ENCODE measurements around the gene TNS4.
A peak's percentile ranks its signal among the peaks of the same experiment; 100 is the strongest.

The TNS4 gene

DNA sequence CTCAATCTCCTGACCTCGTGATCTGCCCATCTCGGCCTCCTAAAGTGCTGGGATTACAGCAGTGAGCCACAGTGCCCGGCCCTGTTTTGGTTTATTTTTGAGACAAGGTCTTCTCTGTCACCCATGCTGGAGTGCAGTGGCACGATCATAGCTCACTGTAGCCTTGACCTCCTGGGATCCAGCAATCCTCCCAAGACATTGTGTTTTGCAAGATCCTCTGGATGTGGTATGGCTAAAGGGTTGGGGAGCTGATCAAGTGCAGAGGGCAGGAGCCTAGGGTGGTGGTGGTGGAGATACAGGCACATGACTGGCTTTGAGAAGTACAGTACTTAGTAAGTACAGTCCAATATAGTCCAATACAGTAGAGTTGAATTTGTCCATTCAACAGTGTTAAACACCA is 16.6 kb upstream of the TNS4 start:
- no peak for DNase-seq (ENCODE audit: low read depth in 2 of 2)

DNA sequence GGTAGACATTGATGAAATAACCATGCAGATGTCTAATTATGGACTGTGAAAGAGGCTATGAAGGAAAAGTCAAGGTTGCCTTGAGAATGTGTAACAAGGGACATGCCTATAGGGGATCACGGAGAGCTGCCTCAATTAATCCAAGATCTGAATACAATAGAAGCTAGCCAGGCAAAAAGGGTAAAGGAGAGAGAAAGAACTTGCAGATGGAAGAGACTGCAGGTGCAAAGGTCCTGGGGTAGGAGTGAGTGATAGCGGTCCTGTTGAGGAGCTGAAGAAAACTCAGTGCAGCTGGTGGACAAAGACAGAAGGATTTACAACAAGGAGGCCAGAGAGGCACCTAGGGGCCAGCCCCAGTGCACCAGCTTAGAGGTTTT is 15.9 kb upstream of the TNS4 start:
- no peak for DNase-seq (ENCODE audit: low read depth in 2 of 2)

DNA sequence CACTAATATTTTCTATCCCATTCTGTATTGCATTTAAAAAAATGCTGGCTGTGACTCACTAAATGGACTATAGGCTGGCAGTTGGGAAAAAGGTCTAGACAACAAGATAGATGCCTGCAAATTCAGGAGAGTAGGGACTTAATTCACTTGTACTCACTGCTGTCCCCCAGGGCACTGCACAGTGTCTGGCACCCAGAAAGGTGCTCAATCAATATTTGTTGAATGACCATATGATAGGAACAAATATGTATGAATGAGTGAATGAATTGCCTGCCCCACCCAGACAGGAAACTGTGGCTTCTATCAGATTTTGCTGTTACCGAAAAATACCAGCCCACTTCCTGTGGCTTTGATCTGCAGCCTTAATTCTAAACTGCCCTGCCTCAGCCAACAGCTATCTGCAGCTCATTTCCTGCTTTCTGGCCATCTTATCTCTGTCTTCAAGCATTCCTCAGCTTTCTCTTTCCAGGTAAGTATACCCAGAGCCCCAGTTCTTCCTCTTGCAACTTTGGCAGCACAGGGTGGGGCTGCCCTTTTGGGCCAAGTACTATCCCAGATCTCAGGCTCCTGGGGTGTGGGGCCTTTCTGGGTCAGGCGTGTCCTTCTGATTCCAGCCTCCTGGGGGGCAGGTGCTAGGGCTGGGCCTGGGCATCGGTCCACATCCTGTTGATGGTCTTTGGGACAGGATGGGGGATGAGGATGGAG is 15.3 kb upstream of the TNS4 start:
- no peak for DNase-seq (ENCODE audit: low read depth in 2 of 2)

DNA sequence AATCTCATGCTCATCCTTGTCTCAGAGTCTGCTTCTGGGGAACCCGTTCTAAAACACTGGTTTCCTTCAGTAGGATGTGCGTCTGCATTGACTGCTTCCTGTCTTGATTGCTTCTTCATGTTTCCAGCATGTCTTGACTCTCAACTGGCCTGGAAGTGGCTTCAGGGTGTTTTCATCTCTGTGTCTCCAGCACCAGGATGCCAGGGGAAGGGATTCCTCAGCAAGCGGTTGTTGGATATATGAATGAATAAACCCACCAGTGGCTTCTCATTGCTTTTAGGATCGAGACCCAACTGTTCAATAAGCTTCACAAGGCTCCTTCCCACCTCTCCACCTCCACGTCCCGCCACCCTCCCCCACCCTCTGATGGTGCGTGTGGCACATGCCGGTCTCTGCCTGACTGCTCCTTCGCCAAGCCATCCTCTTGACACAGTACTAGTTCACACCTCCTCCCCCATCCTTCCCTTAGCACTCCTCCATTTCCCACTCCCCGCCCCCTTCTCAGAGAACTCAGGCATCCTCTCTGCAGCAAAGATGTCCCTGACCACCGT is 14.1 kb upstream of the TNS4 start:
- no peak for DNase-seq (ENCODE audit: low read depth in 2 of 2)

DNA sequence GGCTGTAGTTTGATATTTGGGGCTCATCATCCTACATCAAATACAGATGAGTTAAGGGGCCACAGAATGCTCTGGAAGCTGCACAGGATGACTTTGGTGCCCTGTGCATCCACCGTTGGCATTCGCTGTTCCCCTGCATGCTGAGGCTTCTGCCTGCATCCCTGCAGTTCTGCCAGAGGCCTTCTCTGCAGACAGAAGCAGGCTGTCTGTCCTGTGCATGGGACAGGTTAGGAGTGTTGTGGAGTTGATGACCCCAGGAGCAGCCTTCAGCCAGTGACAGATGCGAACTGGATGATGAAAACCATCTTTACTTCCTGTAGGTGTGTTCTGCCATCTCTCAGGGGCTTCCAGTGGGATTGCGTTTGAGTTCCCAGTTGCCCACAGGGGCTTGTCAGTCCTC is 13.6 kb upstream of the TNS4 start:
- no peak for DNase-seq (ENCODE audit: low read depth in 2 of 2)

DNA sequence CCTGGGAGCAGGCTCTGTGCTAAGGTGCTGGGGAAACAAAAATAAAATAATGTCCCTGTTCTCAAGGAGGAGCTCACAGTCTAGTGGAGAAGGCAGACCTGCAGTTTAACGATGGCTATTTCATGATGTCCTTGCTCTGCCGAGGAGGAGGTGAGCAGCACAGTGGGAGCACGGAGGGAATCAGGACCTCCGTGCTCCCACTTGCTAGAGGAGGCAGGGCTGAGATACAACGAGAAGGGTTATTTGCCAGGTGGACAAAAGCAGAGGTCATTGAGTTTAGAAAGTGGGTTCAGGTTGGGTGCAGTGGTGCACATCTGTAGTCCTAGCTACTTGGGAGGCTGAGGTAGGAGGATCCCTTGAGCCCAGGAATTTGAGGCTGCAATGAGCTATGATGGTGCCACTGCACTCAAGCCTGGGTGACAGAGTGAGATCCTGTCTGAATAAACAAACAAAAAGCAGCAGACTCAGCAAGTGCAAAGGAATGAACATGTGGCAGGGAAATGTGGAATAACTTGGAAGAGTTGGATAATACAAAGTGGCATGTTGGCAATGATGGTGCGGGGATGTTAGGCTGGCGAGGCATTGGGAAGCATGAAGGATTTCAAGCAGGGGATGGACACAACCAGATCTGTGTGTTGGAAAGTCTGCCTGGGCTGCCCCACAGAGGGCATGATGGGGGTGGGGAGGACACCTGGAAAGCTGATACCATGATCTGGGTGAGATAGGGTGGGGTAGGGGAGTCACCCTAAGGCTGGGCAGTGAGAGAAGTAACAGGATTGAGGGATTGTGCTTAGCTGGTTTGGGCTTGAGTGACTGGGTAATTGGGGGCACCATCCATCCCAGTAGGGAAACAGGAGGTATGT is 12.8 kb upstream of the TNS4 start:
- no peak for DNase-seq (ENCODE audit: low read depth in 2 of 2)

DNA sequence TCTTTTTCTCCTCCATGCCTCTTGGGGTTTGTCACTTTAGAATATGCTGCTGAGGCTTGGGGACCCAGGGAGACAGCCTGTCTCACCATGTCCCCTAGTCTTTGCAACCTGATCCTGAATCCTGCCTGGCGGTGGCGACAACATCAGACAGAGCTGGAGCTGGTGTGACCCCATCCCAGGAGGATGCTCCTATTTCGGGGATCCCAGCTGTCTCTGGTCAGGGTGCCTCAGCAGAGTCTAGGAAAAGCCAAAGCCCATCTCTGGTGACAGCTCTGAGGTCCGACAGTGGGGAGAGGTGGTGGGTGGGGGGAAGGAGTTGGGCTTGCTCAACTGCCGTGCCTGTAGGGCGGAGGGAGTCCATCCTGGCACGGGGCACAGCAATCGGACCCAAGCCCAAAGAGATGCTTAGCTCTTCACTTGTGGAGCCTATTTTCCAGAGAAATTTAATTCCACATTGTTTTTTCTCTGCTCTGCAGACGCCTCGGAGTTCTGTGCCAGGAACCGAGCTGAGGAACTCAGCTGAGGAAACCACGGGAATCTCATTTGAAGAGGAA is 10.3 kb upstream of the TNS4 start:
- DNase-seq (ENCODE audit: low read depth in 2 of 2) = no peak

DNA sequence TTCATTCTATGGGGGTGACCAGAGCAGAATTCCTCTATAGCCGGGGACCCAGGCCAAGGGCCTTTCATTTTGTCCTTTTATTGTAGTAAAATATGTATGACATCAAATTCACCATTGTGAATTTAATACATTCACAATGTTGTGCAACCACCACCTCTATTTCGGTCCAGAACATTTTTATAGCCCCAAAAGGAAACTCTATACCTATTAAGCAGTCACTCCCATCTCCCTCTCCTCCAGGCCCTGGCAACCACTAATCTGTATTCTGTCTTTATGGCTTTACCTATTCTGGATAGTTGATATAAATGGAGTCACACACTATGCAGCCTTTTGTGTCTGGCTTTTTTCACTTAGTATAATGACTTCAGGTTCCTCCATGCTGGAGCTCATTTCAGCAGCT is 9.7 kb upstream of the TNS4 start:
- no peak for DNase-seq (ENCODE audit: low read depth in 2 of 2)

DNA sequence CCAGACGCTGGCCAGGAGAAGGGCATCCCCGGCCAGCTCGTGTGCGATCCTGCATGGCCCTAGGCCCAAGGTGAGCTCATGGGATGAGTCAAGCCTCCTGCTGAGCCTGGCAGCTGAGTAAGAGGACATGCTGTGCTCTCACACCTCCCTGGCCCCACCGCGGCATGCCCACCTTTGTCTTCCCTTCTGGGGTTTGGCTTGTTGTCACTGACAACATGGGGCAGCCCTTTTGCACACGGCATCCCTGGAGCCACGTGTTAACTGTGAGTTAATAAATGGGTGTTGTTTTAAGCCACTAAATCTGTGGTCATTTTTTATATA is 8.9 kb upstream of the TNS4 start:
- no peak for DNase-seq (ENCODE audit: low read depth in 2 of 2)

DNA sequence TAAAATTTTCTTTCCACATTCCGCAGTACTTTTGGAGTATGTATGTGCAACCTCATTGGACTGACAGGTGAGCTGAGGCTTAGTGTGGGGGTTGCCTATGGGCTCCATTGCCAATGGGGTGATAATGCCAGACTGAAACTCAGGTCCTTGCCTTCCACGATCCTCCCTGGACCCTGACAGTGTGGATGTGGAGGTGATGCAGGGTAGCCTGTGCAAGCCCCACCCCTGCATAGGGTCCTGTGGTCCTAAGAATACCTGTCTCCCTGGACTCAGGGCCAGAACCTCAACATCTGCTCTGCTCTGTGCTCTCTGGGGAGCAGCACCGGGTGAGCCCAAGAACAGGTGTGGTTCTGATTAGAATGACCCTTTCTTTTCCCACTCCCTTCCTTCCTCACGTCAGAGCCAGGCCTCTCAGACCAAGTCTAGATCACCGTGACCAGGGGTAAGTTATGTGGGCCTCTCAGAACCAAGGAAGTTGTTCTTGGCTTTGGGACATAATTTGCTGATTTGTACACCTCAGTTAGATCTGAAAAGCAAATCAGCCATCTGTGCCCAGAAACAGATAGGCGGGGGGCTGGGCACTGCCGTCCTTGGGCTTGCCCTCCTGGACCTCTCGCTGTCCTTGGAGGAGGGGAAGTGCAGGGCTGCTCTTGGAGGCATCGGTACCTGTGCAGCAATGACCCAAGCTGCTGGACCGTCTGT is 8.4 kb upstream of the TNS4 start:
- no peak for DNase-seq (ENCODE audit: low read depth in 2 of 2)

DNA sequence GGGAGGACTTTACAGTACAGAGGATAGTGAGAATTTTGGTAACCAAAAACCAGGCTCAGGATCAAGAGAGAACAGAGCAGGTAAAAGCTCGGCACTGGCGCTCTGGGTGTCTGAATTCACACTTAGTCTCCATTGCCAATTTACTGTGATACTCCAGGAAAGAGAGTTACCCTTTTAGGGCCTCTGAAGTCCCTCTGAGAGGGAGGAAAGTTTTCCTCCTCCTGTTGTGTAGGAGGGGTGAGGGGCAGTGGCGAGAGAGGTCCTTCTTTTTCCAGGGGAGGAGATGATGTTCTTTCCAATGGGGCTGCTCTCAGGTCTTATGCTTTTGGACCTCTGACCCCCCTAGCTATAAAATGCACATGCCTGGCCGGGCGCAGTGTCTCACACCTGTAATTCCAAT is 5.4 kb upstream of the TNS4 start:
- DNase-seq (ENCODE audit: low read depth in 2 of 2) = no peak

DNA sequence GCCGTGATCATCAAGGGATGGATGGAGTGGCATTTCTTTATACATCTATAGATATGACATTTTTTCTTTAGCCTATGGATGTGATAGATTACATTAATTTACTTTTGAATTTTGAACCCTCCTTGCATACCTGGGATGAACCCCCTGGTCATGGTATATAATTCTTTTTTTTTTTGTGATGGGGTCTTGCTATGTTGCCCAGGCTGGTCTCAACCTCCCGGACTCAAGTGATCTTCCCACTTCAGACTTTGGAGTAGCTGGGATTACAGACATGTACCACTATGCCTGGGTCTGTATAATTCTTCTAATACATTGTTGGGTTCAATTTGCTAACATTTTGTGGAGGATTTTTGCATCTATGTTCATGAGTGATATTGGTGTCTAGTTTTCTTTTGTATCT is 1.7 kb upstream of the TNS4 start:
- DNase-seq (ENCODE audit: low read depth in 2 of 2) = no peak

DNA sequence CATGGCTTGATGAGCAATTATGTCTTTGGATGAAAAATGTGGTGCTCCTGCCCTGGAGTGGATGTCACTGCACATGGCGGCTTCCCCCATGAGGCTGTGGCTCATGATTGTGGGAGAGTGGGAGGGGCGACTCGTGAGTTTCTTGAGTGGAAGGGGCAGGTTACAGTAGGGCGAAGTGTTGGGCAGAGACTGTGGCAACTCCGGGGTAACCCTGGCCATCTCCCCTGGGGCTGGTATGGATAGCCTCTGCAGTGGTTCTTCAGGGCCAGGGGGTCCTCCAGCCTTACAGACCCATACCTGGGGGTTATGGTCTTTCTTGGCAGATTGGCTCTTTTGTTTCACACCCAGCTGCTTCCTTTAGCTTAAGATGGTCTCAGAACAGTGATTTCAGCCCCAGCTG is 1.3 kb upstream of the TNS4 start:
- no peak for DNase-seq (ENCODE audit: low read depth in 2 of 2)

DNA sequence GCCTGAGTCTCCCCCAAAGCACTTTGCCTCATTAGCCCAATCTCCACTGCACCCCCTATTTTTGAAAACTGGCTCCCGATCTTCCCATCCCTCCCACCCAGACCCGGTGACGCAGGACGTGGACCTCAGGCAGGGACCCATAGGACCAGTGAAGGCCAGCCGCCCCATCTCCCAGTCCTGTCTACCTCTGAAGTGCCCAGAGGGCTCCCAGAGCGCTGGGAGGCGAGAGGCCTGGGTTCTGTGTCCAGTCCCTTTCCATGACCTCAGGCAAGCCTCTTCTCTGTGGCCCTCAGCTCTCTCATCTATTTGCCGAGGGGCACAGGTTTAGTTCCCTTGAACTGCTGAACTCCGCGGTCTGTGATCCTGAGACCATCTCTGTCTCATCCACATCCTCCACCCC is 714 bp downstream of the TNS4 start:
- no peak for DNase-seq (ENCODE audit: low read depth in 2 of 2)

DNA sequence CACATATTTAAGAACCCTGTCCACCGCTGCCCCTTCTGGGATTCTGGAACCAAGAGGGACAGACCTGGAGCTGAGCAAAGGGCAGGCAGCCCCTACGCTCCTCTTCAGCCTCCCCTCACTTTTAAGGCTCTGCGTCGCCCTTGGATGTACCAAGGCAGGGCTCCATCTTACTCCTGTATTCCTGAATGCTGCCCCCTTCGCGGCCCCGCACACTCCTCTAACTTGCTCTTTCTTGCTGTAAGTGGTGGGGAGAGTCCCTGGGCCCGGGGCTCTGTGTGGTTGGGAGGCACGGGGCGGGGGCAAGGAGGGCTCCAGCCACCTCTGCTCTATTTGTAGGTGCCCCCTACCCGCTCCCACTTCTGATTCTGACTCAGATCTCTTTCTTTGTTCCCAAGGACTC is 1.2 kb downstream of the TNS4 start:
- no peak for DNase-seq (ENCODE audit: low read depth in 2 of 2)

DNA sequence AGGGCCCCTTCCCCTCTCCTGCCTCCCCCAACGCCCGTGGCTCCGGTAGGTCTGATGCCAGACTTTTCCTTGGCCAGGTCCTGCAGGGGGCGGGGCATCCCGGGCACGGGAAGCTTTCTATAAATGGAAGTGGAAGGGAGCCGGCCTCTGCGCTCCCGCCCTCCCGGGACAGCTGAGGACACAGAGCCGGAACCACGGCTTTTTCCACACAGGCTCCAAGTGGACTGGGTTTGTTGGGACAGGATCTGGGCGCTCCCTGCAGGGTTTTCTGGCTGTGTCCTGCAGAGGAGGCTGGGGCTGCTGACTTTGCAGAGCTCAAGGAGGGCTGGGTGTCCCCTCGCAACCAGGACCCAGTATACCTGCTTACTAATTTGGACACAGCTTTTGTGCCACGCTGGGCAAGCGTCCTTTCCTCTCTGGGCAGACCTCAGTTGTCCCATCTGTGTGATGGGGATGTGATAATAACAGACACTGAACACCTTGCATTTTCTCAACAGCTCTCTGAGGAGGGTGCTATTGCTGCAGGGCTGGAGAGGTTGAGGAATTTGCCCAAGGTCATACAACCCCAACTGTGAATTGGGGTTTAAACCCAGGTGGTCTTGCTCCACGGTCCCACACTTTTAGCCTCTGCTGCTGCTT is 1.8 kb downstream of the TNS4 start:
- DNase-seq (ENCODE audit: low read depth in 2 of 2) = peak in 1 of 2 experiments; percentile 32

DNA sequence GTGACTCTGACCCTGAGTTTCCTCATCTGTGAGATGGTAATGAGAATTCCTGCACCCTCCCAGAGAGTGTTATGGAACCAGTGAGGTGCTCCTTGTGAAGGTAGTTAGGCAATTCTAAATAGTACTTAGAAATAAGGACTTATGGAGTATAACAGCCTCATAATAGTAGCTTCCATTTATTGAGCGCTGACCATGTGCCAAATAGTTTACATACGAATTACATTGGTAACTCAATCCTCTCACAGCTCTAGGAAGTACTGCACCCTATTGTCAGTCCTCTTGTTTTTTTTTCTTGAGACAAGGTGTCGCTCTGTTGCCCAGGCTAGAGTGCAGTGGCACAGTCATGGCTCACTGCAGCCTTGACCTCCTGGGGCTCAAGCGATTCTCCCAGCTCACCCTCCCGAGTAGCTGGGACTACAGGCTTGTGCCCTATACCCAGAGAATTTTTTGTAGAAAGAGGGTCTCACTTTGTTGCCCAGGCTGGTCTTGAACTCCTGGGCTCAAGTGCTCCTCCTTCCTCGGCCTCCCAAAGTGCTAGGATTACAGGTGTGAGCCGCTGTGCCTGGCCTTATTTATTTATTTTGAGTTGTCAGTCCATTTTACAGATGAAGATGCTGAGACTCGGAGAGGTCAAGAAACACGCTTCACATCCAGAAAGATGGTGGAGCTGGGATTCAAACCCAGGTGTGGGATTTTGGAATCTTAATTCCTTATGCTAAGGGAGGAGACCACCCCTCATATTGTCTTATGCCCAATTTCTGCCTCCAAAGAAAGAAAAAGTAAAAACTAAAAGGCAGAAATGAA is 2.9 kb downstream of the TNS4 start:
- DNase-seq (ENCODE audit: low read depth in 2 of 2) = no peak

DNA sequence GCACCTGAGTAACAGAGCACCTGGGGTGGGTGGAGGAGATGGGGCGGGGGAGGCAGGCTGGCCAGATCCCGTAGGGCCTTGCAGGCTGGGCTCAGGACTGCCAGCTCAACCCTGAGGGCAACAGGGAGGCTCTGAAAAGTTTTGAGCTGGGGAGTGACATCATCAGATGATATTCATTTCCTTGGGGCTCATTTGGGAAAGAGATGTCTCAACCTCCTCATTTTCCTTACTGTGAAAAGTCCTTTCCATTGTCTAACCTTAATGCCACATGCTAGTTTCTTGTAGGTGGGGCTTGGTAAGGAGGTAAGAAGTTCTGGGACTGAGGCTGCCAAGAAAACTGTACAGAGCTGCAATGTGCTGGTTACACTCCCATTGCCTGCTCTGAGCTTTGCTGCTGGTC is 3.7 kb downstream of the TNS4 start:
- no peak for DNase-seq (ENCODE audit: low read depth in 2 of 2)

DNA sequence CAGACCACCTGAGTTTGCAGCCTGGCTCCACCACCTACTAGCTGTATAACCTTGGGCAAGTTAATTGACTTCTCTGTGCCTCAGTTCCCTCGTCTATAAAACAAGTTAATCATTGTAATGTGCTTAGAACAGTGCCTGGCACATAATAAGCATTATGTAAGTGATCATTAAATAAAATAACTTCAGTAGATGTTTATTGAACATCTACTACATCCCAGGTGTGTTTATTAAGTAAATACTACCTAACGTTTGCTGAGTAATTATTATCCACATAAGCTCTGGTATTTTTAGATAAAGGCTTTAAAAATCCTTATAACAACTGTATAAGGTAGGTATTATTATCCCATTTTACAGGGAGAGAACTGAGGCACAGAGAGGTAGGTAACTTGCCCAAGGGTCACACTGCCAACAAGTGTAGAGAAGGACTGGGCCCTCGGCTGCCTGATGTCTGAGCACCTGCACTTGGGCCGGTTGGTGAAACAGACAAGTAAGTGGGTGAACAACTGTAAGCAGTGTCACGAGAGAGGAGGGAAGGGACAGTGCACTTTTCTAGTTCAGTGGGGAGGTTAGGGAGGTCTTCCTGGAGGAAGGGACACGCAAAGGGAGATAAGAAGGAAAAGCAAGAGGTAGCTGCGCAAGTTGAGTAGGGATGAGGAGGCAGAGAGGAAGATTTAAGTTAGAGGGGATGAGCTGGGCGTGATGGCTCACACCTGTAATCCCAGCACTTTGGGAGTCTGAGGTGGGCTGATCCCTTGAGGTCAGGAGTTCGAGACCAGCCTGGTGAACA is 4.6 kb downstream of the TNS4 start:
- no peak for DNase-seq (ENCODE audit: low read depth in 2 of 2)

DNA sequence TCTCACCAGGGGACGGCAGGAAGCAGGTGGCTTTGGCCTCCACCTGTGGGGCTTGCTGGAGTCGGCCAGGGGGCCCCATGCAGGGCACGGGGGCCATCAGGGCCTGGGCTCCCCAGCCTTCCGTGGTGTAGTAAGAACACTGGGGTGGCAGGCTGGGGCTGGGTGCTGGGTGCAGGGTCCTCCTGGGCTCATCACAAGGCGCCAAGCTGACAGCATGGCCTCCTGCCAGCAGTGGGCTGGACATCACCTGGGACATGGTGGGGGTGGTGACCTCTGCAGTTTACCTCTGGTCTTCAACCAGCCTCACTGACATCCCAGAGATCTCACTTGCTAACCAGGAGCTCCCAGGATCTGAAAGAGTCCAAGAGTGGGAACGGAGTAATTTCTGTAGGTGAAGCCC is 5.3 kb downstream of the TNS4 start:
- no peak for DNase-seq (ENCODE audit: low read depth in 2 of 2)

All from fibroblast of skin of left quadriceps (primary cell).